ENCODE data around the gene TMEM45A.
"Not testable (repeated sequence)": the region's sequence is repeated elsewhere in the genome, so short reads cannot be mapped to it uniquely, and the experiment has no call there.

TMEM45A gene

DNA sequence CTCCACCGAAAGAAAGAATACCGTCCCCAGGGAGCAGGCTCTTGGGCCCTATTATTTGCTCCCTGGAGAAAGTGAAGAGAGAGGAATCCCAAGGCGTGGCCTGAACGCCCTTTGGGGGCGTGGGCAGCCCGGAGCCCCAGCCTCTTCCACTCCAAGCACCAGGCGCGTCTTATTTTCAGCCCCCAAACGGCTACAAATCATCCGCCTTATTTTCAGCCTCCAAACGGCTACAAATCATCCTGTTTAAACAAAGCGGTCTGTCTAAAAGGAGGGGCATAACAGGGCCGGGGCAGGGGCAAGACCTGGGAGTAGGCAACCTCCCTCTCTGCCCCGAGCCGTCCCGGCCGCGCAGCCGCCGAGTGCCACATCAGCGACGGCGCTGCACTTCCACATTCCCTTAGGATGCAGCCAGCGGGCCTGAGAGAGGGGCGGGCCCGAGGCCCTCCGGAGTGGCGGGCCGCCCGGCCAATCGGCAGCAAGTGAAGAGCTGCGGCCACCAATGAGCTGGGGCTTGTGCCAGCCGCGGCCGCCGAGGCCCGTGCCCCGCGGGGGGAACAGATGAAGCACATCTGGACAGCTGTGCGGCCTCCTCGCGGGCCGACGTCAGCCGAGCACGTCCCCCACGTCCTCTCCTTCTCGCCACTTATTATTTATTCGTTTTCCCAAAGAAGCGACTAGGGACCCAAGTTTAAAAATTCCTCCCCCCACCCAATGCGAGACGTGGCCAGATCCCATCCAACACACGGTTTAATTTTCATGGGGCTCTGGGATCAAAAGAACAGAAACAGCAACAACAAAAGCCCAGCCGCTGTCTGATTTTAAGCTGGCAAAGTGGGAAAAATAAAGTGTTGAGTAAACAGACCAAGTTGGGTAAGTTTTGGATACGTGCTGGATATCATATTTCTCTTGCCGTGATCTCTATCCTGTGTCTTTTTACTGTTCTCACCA lies at the start of gene TMEM45A:
Gene TMEM45A, plus strand, starts transcription at position 561 of the 948 bp plus-strand sequence. CDS start 62,593 bp downstream, outside the sequence.
- DNase-seq (ENCODE audit: low read depth): peak; percentile 95
- TF ChIP-seq, protein P1, sequence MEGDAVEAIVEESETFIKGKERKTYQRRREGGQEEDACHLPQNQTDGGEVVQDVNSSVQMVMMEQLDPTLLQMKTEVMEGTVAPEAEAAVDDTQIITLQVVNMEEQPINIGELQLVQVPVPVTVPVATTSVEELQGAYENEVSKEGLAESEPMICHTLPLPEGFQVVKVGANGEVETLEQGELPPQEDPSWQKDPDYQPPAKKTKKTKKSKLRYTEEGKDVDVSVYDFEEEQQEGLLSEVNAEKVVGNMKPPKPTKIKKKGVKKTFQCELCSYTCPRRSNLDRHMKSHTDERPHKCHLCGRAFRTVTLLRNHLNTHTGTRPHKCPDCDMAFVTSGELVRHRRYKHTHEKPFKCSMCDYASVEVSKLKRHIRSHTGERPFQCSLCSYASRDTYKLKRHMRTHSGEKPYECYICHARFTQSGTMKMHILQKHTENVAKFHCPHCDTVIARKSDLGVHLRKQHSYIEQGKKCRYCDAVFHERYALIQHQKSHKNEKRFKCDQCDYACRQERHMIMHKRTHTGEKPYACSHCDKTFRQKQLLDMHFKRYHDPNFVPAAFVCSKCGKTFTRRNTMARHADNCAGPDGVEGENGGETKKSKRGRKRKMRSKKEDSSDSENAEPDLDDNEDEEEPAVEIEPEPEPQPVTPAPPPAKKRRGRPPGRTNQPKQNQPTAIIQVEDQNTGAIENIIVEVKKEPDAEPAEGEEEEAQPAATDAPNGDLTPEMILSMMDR (IDR thresholded peaks at IDR 0.05; ENCODE audit: insufficient read depth, low read depth, low read length, missing control alignments): no peak
- peak within 1 kb of the TSS; percentile 91 for H3K4me3 ChIP-seq (ENCODE audit: low read depth, low read length)

DNA sequence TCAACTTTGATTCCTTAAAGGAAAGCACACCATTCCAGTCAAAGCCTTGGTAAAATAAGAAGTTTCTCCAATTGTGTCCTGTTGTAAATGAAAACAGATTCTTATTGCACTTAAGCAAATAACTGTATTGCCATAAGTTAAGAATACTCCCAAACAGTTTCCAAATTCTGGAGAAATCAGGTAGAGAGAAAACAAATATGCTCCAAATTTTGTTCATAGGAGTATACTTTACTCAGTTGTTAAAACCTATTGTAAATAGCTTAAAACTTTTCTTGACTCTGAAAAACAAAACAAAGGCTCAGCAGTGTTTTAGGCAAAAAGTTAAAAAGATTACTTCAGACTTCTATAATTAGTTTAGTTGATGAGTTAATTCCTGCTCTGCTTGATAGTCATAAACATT lies 48.7 kb upstream of the TMEM45A start:
- no peak overlapping the region for H3K4me3 ChIP-seq (ENCODE audit: low read depth, low read length)
- no peak for DNase-seq (ENCODE audit: low read depth)
- TF ChIP-seq, protein P1 (IDR thresholded peaks at IDR 0.05; ENCODE audit: insufficient read depth, low read depth, low read length, missing control alignments): no peak

GRCh38 chr3:100447067-100447466 lies 45.4 kb upstream of the TMEM45A start:
- H3K4me3 ChIP-seq (ENCODE audit: low read depth, low read length); DNase-seq (ENCODE audit: low read depth): not testable (repeated sequence)

DNA sequence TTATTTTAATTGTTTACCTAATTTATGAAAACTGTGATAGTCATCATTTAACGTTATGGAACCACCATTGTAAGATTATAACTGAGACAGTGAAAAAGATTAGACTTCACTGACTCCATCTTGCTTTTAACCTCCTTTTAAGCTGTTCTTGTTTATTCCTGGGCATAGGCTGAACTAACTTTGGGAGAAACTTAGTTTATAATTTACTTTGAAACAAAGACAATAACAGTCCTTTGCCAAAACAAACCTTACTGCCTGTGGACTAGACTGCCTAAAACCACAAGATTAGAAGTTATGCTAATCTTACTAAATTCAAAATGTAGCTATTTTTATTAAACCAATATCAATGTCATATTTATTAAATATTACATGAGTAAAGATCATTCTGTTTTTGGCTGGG lies 44.3 kb upstream of the TMEM45A start:
- TF ChIP-seq, protein P1 (IDR thresholded peaks at IDR 0.05; ENCODE audit: insufficient read depth, low read depth, low read length, missing control alignments): no peak
- H3K4me3 ChIP-seq (ENCODE audit: low read depth, low read length): no peak overlapping the region
- DNase-seq (ENCODE audit: low read depth): no peak

DNA sequence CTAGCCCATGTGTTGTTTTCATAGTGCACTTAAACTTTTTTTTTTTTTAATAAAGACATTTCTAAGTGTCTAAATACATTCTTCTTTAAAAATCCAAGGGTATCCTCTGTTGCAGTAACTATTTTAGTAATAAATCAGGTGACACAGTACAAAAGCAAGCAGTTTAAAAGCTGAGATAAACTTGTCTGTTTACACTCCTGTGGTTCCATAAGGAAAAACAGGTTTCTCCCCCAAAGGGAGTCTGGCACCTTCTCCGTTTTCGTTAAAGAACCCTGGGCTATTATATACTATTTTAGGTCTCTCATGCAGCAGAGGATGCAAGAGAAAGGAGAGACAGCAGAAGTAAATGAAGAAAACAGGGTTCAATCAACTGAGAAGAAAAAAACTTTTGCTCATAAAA lies 43.2 kb upstream of the TMEM45A start:
- TF ChIP-seq, protein P1 (IDR thresholded peaks at IDR 0.05; ENCODE audit: insufficient read depth, low read depth, low read length, missing control alignments): no peak
- no peak for DNase-seq (ENCODE audit: low read depth)
- no peak overlapping the region for H3K4me3 ChIP-seq (ENCODE audit: low read depth, low read length)

GRCh38 chr3:100454677-100455076 lies 37.7 kb upstream of the TMEM45A start:
- TF ChIP-seq, protein P1 (IDR thresholded peaks at IDR 0.05; ENCODE audit: insufficient read depth, low read depth, low read length, missing control alignments): no peak
- H3K4me3 ChIP-seq (ENCODE audit: low read depth, low read length): no peak overlapping the region
- DNase-seq (ENCODE audit: low read depth): no peak

DNA sequence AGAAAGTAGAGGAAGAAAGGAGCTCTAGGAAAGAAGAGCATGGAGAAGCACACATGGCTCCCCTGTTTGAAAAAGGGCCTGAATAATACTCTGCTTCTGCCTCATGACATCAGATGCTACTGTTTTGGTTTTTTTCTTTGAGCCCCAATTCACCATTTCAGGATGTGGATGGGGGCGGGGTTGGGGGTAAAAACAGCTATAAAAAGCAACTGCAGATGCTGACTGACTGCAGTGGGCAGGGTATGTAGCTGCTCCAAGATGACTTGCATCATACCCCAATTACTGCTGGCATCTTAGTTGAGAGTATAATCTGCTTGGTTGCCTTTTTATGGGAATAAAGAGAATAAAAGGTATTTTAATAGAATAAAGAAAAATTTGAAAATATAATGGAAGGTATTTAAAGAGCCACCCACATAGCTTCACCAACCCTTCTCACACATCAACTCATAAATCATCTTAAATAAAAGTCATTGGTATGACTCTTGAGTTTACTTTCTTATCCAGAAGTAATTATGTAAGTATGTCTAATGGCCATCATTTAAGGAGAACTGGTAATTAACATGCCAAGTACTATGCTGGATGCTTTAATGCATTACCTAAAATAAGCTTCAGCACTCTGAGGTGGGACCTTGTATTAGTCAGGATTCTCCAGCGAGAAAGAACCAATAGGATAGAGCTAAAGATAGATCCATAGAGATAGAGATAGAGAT lies 36.4 kb upstream of the TMEM45A start:
- no peak for DNase-seq (ENCODE audit: low read depth)
- no peak overlapping the region for H3K4me3 ChIP-seq (ENCODE audit: low read depth, low read length)
- TF ChIP-seq, protein P1 (IDR thresholded peaks at IDR 0.05; ENCODE audit: insufficient read depth, low read depth, low read length, missing control alignments): no peak

Data from GM12865 (cell line).